Hepatic stellate cell (primary cell): Measurements from ENCODE around the gene PROM1.

Source experiments
- DNase-seq: peaks from one replicate; pipeline ENCODE4 v3.0.0; 2011; ENCODE audit warnings: low spot score

PROM1 gene

GRCh38 chr4:16106956-16107355 lies 23.1 kb upstream of the PROM1 start:
- DNase-seq: no peak

- DNase-seq: no peak
These were observed 20.7 kb upstream of the PROM1 start for GRCh38 chr4:16104520-16104919.

GRCh38 chr4:16102356-16102755 lies 18.5 kb upstream of the PROM1 start:
- DNase-seq: no peak

- DNase-seq: no peak
These were observed 17.0 kb upstream of the PROM1 start for GRCh38 chr4:16100833-16101232.

- no peak for DNase-seq
These were observed 9.0 kb upstream of the PROM1 start for GRCh38 chr4:16092682-16093319.

- no peak for DNase-seq
These were observed 6.4 kb upstream of the PROM1 start for GRCh38 chr4:16090096-16090705.

- DNase-seq: no peak
These were observed 5.3 kb upstream of the PROM1 start for GRCh38 chr4:16089156-16089555.

GRCh38 chr4:16088601-16089000 lies 4.8 kb upstream of the PROM1 start:
- no peak for DNase-seq

GRCh38 chr4:16085822-16086221 lies 2.0 kb upstream of the PROM1 start:
- DNase-seq: no peak

- DNase-seq: no peak
These were observed 1.2 kb downstream of the PROM1 start for GRCh38 chr4:16082426-16083240.

- DNase-seq: no peak
These were observed 1.8 kb downstream of the PROM1 start for GRCh38 chr4:16082041-16082425.

- no peak for DNase-seq
These were observed 4.8 kb downstream of the PROM1 start for GRCh38 chr4:16079046-16079445.

GRCh38 chr4:16078195-16078760 lies 5.5 kb downstream of the PROM1 start:
- no peak for DNase-seq

- DNase-seq: no peak
These were observed 6.0 kb downstream of the PROM1 start for GRCh38 chr4:16077786-16078185.

- no peak for DNase-seq
These were observed 7.7 kb downstream of the PROM1 start for GRCh38 chr4:16075975-16076757.

GRCh38 chr4:16075061-16075460 lies 8.8 kb downstream of the PROM1 start:
- no peak for DNase-seq

GRCh38 chr4:16072168-16072567 lies 11.7 kb downstream of the PROM1 start:
- DNase-seq: no peak

GRCh38 chr4:16070203-16070602 lies 13.6 kb downstream of the PROM1 start:
- no peak for DNase-seq

- DNase-seq: no peak
These were observed 16.3 kb downstream of the PROM1 start for GRCh38 chr4:16067515-16067914.

GRCh38 chr4:16066586-16067128 lies 17.2 kb downstream of the PROM1 start:
- DNase-seq: no peak

- no peak for DNase-seq
These were observed 18.8 kb downstream of the PROM1 start for GRCh38 chr4:16065066-16065465.

- DNase-seq: no peak
These were observed 21.2 kb downstream of the PROM1 start for GRCh38 chr4:16062601-16063000.
